CD8-positive, alpha-beta memory T cell (primary cell): ENCODE measurements around the gene PFDN6. TPM values are rescaled to one million over a fixed set of nuclear protein-coding genes. Genes with fewer than 3 reads are reported as not detected.

Experiments
- CTCF ChIA-PET: fragments of 350-600 bp; sonication (Branson Sonifier 250); formaldehyde crosslinking; loops from one replicate; lab custom pipeline; 2021; ENCODE audit warnings: antibody characterized with exemption; lab: Charles Lee
- POLR2A ChIA-PET: fragments of 350-600 bp; sonication (Branson Sonifier 250); formaldehyde crosslinking; loops from one replicate; lab custom pipeline; 2021; ENCODE audit warnings: antibody characterized with exemption; lab: Charles Lee
- DNase-seq, 5 donors: peaks; one replicate each; pipeline versions ENCODE4 v3.0.0 to v3.0.0-alpha.2; 2020 to 2022; ENCODE audit warnings: mixed read lengths in 1 of 5
- H3K27ac ChIP-seq: one replicate; pipeline ENCODE4 v1.7.0; 2013; ENCODE audit warnings: low read depth, mild to moderate bottlenecking, low read length, moderate library complexity
- H3K27me3 ChIP-seq: 2 replicates; pipeline ENCODE4 v1.7.0; 2013; ENCODE audit warnings: low read length, mild to moderate bottlenecking; ENCODE audit not compliant: insufficient read depth, poor library complexity, severe bottlenecking
- H3K36me3 ChIP-seq: 2 replicates; pipeline ENCODE4 v1.7.0; 2013; ENCODE audit warnings: mild to moderate bottlenecking, low read length, moderate library complexity; ENCODE audit not compliant: insufficient read depth
- H3K4me1 ChIP-seq: 2 replicates; pipeline ENCODE4 v1.7.0; 2013; ENCODE audit warnings: mild to moderate bottlenecking, low read length, moderate library complexity; ENCODE audit not compliant: insufficient read depth
- H3K4me3 ChIP-seq: 2 replicates; pipeline ENCODE4 v1.7.0; 2013; ENCODE audit warnings: mild to moderate bottlenecking, low read length
- H3K9me3 ChIP-seq: 2 replicates; pipeline ENCODE4 v1.7.0; 2013; ENCODE audit warnings: mild to moderate bottlenecking, low read length
- H3K27ac Mint-ChIP-seq, 8 donors: one replicate each; pipeline ENCODE4 v1.8.0; 2020 to 2021; ENCODE audit warnings: mixed read lengths in 8 of 8, mild to moderate bottlenecking in 6 of 8, inconsistent platforms in 3 of 8, moderate library complexity in 3 of 8
- H3K27me3 Mint-ChIP-seq, 2 donors: one replicate each; pipeline ENCODE4 v1.8.0; 2020 to 2021; ENCODE audit warnings: mixed read lengths in 2 of 2, mild to moderate bottlenecking in 1 of 2, moderate library complexity in 1 of 2
- H3K36me3 Mint-ChIP-seq, 3 donors: one replicate each; pipeline ENCODE4 v1.8.0; 2020 to 2021; ENCODE audit warnings: mixed read lengths in 3 of 3, inconsistent platforms in 1 of 3, mild to moderate bottlenecking in 1 of 3
- H3K4me1 Mint-ChIP-seq, 3 donors: one replicate each; pipeline ENCODE4 v1.8.0; 2020 to 2021; ENCODE audit warnings: mixed read lengths in 3 of 3, inconsistent platforms in 1 of 3, mild to moderate bottlenecking in 1 of 3
- H3K4me3 Mint-ChIP-seq, 7 donors: one replicate each; pipeline ENCODE4 v1.8.0; 2020 to 2021; ENCODE audit warnings: mixed read lengths in 7 of 7, mild to moderate bottlenecking in 6 of 7, moderate library complexity in 4 of 7, inconsistent platforms in 2 of 7
- H3K9me3 Mint-ChIP-seq, 5 donors: one replicate each; pipeline ENCODE4 v1.8.0; 2020 to 2022; ENCODE audit warnings: mixed read lengths in 5 of 5, mild to moderate bottlenecking in 3 of 5, moderate library complexity in 2 of 5, inconsistent platforms in 1 of 5
- polyA plus RNA-seq: library from polyadenylated mRNA; unstranded; fragments of 300-500 nt; fragmentation: Illumina TruSeq; gene quantifications from one replicate; pipeline ENCODE4 v1.2.3, GENCODE V29; 2021
- total RNA-seq, 2 experiments: library from RNA; stranded (reverse); gene quantifications; one replicate each; pipeline ENCODE4 v1.2.3, GENCODE V29; 2021

The PFDN6 gene
- total and polyA plus RNA-seq, 3 experiments from 2014 or later = 37.4 to 119 (median 118) TPM

- H3K9me3 ChIP-seq = no peaks in the 10 kb centered on the region
- Mint-ChIP-seq H3K27ac (peak overlapping the region in 5 of 8 donors; percentile 51 to 95 (median 90)), H3K27me3 (peaks cover 0 to 3% of the 10 kb centered on the region in 2 donors), H3K4me3 (peak overlapping the region; percentile 43 to 100 (median 94)), H3K4me1 (peaks cover 71 to 90% (median 76%) of the 10 kb centered on the region in 3 donors), H3K9me3 (no peaks in the 10 kb centered on the region), H3K36me3 (peaks cover 14 to 59% (median 15%) of the 10 kb centered on the region in 3 donors)
- ChIA-PET POLR2A (interaction anchor here (0.6 kb wide), 1 partner anchor 22 kb away, joined by 4 read pairs; no protein-coding TSS in a partner anchor), CTCF (interaction anchor here (1.0 to 4.4 kb wide), 3 partner anchors 25 to 76 kb away, joined by 3 to 52 read pairs (median 3); partner anchors contain the start of gene B3GALT4)
- no peak overlapping the region for H3K4me3 ChIP-seq
- DNase-seq = no peak
- H3K4me1 ChIP-seq = peaks cover 70% of the 10 kb centered on the region
- peaks cover 38% of the 10 kb centered on the region for H3K36me3 ChIP-seq
- no peaks in the 10 kb centered on the region for H3K27me3 ChIP-seq
- peak overlapping the region; percentile 18 for H3K27ac ChIP-seq
Observed at GRCh38 chr6:33319939-33320314, 30.5 kb downstream of the PFDN6 start.

- H3K36me3 Mint-ChIP-seq = peaks cover 14 to 59% (median 15%) of the 10 kb centered on the region in 3 donors
- ChIA-PET CTCF (interaction anchor here (1.0 kb wide), 1 partner anchor 43 kb away, joined by 3 read pairs; the partner anchor contains the start of gene B3GALT4), POLR2A (interaction anchor here (0.7 kb wide), 1 partner anchor 39 kb away, joined by 5 read pairs; no protein-coding TSS in a partner anchor)
- no peak for DNase-seq
- Histone ChIP-seq H3K4me3 (peak overlapping the region; percentile 40), H3K27ac (peak overlapping the region; percentile 18), H3K27me3 (no peaks in the 10 kb centered on the region), H3K4me1 (peaks cover 64% of the 10 kb centered on the region), H3K36me3 (peaks cover 38% of the 10 kb centered on the region), H3K9me3 (no peaks in the 10 kb centered on the region)
- no peaks in the 10 kb centered on the region for H3K9me3 Mint-ChIP-seq
- H3K4me1 Mint-ChIP-seq = peaks cover 68 to 84% (median 71%) of the 10 kb centered on the region in 3 donors
- peak overlapping the region; percentile 34 to 99 (median 80) for H3K27ac Mint-ChIP-seq
- peak overlapping the region; percentile 78 to 100 (median 97) for H3K4me3 Mint-ChIP-seq
- H3K27me3 Mint-ChIP-seq = peaks cover 0 to 3% of the 10 kb centered on the region in 2 donors
Observed at GRCh38 chr6:33320315-33321181, 31.1 kb downstream of the PFDN6 start.

- H3K4me1 ChIP-seq = peaks cover 61% of the 10 kb centered on the region
- ChIA-PET CTCF (no interaction called here), POLR2A (interaction anchor here (0.5 to 0.7 kb wide), 2 partner anchors 26 to 40 kb away, joined by 3 to 5 read pairs; no protein-coding TSS in a partner anchor)
- Mint-ChIP-seq H3K4me1 (peaks cover 66 to 77% (median 70%) of the 10 kb centered on the region in 3 donors), H3K4me3 (peak overlapping the region; percentile 79 to 100 (median 97)), H3K27ac (peak overlapping the region in 7 of 8 donors; percentile 10 to 99 (median 94)), H3K36me3 (peaks cover 14 to 59% (median 15%) of the 10 kb centered on the region in 3 donors), H3K9me3 (no peaks in the 10 kb centered on the region), H3K27me3 (peaks cover 0 to 3% of the 10 kb centered on the region in 2 donors)
- H3K36me3 ChIP-seq = peaks cover 36% of the 10 kb centered on the region
- H3K27ac ChIP-seq = no peak overlapping the region
- no peaks in the 10 kb centered on the region for H3K27me3 ChIP-seq
- DNase-seq = no peak
- no peaks in the 10 kb centered on the region for H3K9me3 ChIP-seq
- H3K4me3 ChIP-seq = peak overlapping the region; percentile 88
Observed at GRCh38 chr6:33321227-33321626, 31.8 kb downstream of the PFDN6 start.

- Mint-ChIP-seq H3K27ac (peak overlapping the region; percentile 88 to 99 (median 98)), H3K9me3 (no peaks in the 10 kb centered on the region), H3K36me3 (peaks cover 12 to 46% (median 13%) of the 10 kb centered on the region in 3 donors), H3K4me3 (peak overlapping the region; percentile 91 to 100 (median 100)), H3K27me3 (no peaks in the 10 kb centered on the region), H3K4me1 (peaks cover 47 to 56% (median 53%) of the 10 kb centered on the region in 3 donors)
- DNase-seq = no peak
- POLR2A ChIA-PET = no interaction called here
- H3K27ac ChIP-seq = peak overlapping the region; percentile 91
- peak overlapping the region; percentile 88 for H3K4me3 ChIP-seq
- H3K9me3 ChIP-seq = no peaks in the 10 kb centered on the region
- H3K36me3 ChIP-seq = peaks cover 31% of the 10 kb centered on the region
- CTCF ChIA-PET = interaction anchor here (1.5 kb wide), 1 partner anchor 24 kb away, joined by 3 read pairs; no protein-coding TSS in a partner anchor
- H3K27me3 ChIP-seq = no peaks in the 10 kb centered on the region
- peaks cover 44% of the 10 kb centered on the region for H3K4me1 ChIP-seq
Observed at GRCh38 chr6:33323623-33323948, 34.2 kb downstream of the PFDN6 start.

- H3K4me3 ChIP-seq = peak overlapping the region; percentile 88
- H3K27me3 ChIP-seq = no peaks in the 10 kb centered on the region
- DNase-seq = no peak
- peaks cover 9 to 40% (median 12%) of the 10 kb centered on the region in 3 donors for H3K36me3 Mint-ChIP-seq
- ChIA-PET CTCF (interaction anchor here (0.7 to 1.7 kb wide), 3 partner anchors 25 to 175 kb away, joined by 3 read pairs; partner anchors contain the start of gene B3GALT4), POLR2A (interaction anchor here (0.7 kb wide), 1 partner anchor 25 kb away, joined by 6 read pairs; no protein-coding TSS in a partner anchor)
- peaks cover 26% of the 10 kb centered on the region for H3K36me3 ChIP-seq
- peak overlapping the region; percentile 91 to 100 (median 100) for H3K4me3 Mint-ChIP-seq
- H3K9me3 ChIP-seq = no peaks in the 10 kb centered on the region
- peak overlapping the region; percentile 88 to 99 (median 98) for H3K27ac Mint-ChIP-seq
- H3K9me3 Mint-ChIP-seq = no peaks in the 10 kb centered on the region
- H3K4me1 Mint-ChIP-seq = peaks cover 42 to 51% (median 47%) of the 10 kb centered on the region in 3 donors
- H3K27me3 Mint-ChIP-seq = no peaks in the 10 kb centered on the region
- H3K27ac ChIP-seq = no peak overlapping the region
- H3K4me1 ChIP-seq = peaks cover 39% of the 10 kb centered on the region
Observed at GRCh38 chr6:33324125-33324524, 34.7 kb downstream of the PFDN6 start.

- Mint-ChIP-seq H3K27me3 (peaks cover 0 to 3% of the 10 kb centered on the region in 2 donors), H3K4me3 (peak overlapping the region in 1 of 7 donors; percentile 16), H3K36me3 (no peaks in the 10 kb centered on the region), H3K27ac (peak overlapping the region in 1 of 8 donors; percentile 47), H3K4me1 (peaks cover 3 to 4% (median 4%) of the 10 kb centered on the region in 3 donors), H3K9me3 (no peaks in the 10 kb centered on the region)
- ChIA-PET CTCF (interaction anchor here (0.9 kb wide), 1 partner anchor 17 kb away, joined by 3 read pairs; no protein-coding TSS in a partner anchor), POLR2A (no interaction called here)
- H3K27me3 ChIP-seq = no peaks in the 10 kb centered on the region
- no peak overlapping the region for H3K27ac ChIP-seq
- H3K9me3 ChIP-seq = no peaks in the 10 kb centered on the region
- peaks cover 4% of the 10 kb centered on the region for H3K4me1 ChIP-seq
- no peaks in the 10 kb centered on the region for H3K36me3 ChIP-seq
- no peak for DNase-seq
- no peak overlapping the region for H3K4me3 ChIP-seq
Observed at GRCh38 chr6:33329058-33329457, 39.7 kb downstream of the PFDN6 start.

- Histone ChIP-seq H3K27ac (no peak overlapping the region), H3K4me1 (no peaks in the 10 kb centered on the region), H3K36me3 (no peaks in the 10 kb centered on the region), H3K9me3 (no peaks in the 10 kb centered on the region), H3K4me3 (no peak overlapping the region), H3K27me3 (no peaks in the 10 kb centered on the region)
- no peaks in the 10 kb centered on the region for H3K9me3 Mint-ChIP-seq
- H3K4me1 Mint-ChIP-seq = peaks cover 4 to 7% (median 5%) of the 10 kb centered on the region in 3 donors
- no peak for DNase-seq
- CTCF ChIA-PET = no interaction called here
- H3K4me3 Mint-ChIP-seq = no peak overlapping the region
- H3K27me3 Mint-ChIP-seq = peaks cover 0 to 3% of the 10 kb centered on the region in 2 donors
- H3K27ac Mint-ChIP-seq = no peak overlapping the region
- POLR2A ChIA-PET = no interaction called here
- no peaks in the 10 kb centered on the region for H3K36me3 Mint-ChIP-seq
Observed at GRCh38 chr6:33330736-33331135, 41.3 kb downstream of the PFDN6 start.
